GM12891 (cell line): ENCODE data around the gene NLN.

Experiments used
- POLR2A ChIP-seq: IDR thresholded peaks from 2 replicates; pipeline ENCODE4 v1.6.1; 2011; ENCODE audit warnings: low read depth, low read length, control low read depth
- POLR2AphosphoS5 ChIP-seq: IDR thresholded peaks from 2 replicates; pipeline ENCODE4 v1.6.1; 2011; ENCODE audit warnings: low read depth, low read length, control low read depth

DNA sequence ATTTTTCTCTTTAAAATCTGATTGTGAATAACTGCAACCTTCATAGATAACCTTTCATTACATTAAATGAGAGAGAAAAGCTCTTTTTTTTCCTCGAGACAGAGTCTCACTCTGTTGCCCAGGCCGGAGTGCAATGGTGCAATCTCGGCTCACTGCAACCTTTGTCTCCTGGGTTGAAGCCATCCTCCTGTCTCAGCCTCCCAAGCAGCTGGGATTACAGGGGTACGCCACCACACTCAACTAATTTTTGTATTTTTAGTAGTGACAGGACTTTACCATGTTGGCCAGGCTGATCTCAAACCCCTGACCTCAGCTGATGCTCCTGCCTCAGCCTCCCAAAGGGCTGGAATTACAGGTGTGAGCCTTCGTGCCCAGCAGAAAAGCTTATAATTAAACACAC is 134.5 kb downstream of the NLN start:
- TF ChIP-seq POLR2AphosphoS5 (no peak), POLR2A (no peak)
